Measurements from ENCODE around the gene MRM2.

DNA sequence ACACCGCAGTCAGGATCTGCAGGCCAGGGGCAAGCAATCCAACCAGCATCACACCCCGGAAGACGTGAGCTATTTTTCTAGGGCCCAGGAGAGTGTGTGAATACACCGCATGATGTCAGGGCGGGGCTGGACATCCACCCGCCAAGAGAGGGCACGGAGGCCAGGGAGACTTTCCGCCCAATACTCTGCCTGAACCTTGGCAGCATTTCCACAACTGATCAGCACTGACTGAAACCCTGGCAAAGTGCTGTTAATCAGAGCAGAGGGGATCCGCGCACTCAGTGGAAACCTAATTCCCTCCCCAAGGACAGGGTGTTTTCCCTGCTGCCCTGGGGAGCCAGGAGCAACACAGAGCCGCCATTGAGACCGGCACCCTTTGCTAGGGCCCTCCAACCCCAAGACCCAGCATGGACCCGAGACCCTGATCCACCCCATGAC, 17.5 kb downstream of the MRM2 start:
- TF ChIP-seq, protein P1, sequence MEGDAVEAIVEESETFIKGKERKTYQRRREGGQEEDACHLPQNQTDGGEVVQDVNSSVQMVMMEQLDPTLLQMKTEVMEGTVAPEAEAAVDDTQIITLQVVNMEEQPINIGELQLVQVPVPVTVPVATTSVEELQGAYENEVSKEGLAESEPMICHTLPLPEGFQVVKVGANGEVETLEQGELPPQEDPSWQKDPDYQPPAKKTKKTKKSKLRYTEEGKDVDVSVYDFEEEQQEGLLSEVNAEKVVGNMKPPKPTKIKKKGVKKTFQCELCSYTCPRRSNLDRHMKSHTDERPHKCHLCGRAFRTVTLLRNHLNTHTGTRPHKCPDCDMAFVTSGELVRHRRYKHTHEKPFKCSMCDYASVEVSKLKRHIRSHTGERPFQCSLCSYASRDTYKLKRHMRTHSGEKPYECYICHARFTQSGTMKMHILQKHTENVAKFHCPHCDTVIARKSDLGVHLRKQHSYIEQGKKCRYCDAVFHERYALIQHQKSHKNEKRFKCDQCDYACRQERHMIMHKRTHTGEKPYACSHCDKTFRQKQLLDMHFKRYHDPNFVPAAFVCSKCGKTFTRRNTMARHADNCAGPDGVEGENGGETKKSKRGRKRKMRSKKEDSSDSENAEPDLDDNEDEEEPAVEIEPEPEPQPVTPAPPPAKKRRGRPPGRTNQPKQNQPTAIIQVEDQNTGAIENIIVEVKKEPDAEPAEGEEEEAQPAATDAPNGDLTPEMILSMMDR (conservative IDR thresholded peaks at IDR 0.05 in 1 of 2, IDR thresholded peaks at IDR 0.05 in 1 of 2; ENCODE audit: low read depth in 1 of 2, low read length in 2 of 2), result no peak
- TF ChIP-seq EZH2 (IDR thresholded peaks at IDR 0.05; ENCODE audit: low read length, missing control alignments), result no peak
